Lung (tissue), 12 donors: ENCODE data around the gene ZNF593OS. TPM values are rescaled to one million over a fixed set of nuclear protein-coding genes. Genes with fewer than 3 reads are reported as not detected.

ENCODE experiments used
- ATAC-seq: fragments of 200-7000 bp; cut with Tn5 transposase; one replicate; pipeline ENCODE4 v1.9.1; 2020; ENCODE audit warnings: moderate number of reproducible peaks; ENCODE audit not compliant: insufficient read depth, low FRiP score
- DNase-seq, 3 donors: peaks; one replicate each; pipeline ENCODE4 v3.0.0-alpha.2; 2013 to 2017
- H3K27ac ChIP-seq, 2 donors: one replicate each; pipeline ENCODE4 v1.5.1; 2013; ENCODE audit warnings: mild to moderate bottlenecking in 2 of 2, moderate library complexity in 2 of 2, control low read depth in 1 of 2, inconsistent platforms in 1 of 2, low read depth in 1 of 2, low read length in 1 of 2
- H3K27me3 ChIP-seq, 3 donors: one replicate each; pipeline ENCODE4 v1.5.1; 2013; ENCODE audit warnings: low read length in 2 of 3; ENCODE audit not compliant: control insufficient read depth in 3 of 3, insufficient read depth in 3 of 3
- H3K36me3 ChIP-seq, 4 donors: one replicate each; pipeline ENCODE4 v1.5.1; 2013; ENCODE audit warnings: low read length in 4 of 4, mild to moderate bottlenecking in 1 of 4, moderate library complexity in 1 of 4; ENCODE audit not compliant: control insufficient read depth in 4 of 4, insufficient read depth in 4 of 4
- H3K4me1 ChIP-seq, 5 donors: one replicate each; pipeline ENCODE4 v1.5.1; 2013; ENCODE audit warnings: low read length in 5 of 5, mild to moderate bottlenecking in 2 of 5, moderate library complexity in 1 of 5; ENCODE audit not compliant: control insufficient read depth in 5 of 5, insufficient read depth in 5 of 5
- H3K4me3 ChIP-seq: one replicate; pipeline ENCODE4 v1.5.1; 2013; ENCODE audit warnings: mild to moderate bottlenecking, control low read depth, moderate library complexity
- H3K9ac ChIP-seq, 2 donors: one replicate each; pipeline ENCODE4 v1.5.1; 2013; ENCODE audit warnings: low read length in 2 of 2, control low read depth in 1 of 2; ENCODE audit not compliant: insufficient read depth in 1 of 2
- H3K9me3 ChIP-seq, 4 donors: one replicate each; pipeline ENCODE4 v1.5.1; 2013; ENCODE audit warnings: low read length in 3 of 4, mild to moderate bottlenecking in 1 of 4, moderate library complexity in 1 of 4; ENCODE audit not compliant: control insufficient read depth in 4 of 4, insufficient read depth in 3 of 4
- CTCF ChIP-seq: IDR thresholded peaks from 2 replicates; pipeline ENCODE4 v1.5.1; 2012; ENCODE audit warnings: mild to moderate bottlenecking; ENCODE audit errors: control extremely low read depth, extremely low read depth
- WGBS, 2 donors: extraction: QIAGEN DNeasy Blood & Tissue Kit; methylation state at CpG; one replicate each; pipeline ENCODE4 v1.1.7; 2013; 5-methylcytosine and 5-hydroxymethylcytosine counted together
- polyA plus RNA-seq, 2 donors: library from polyadenylated mRNA; stranded (reverse); fragments of 200-250 nt; gene quantifications; one replicate each; pipeline ENCODE4 v1.2.1, GENCODE V29; 2013
- total RNA-seq, 2 donors: library from RNA; depleted of rRNA in 1 of 2; stranded (reverse); fragments of >200 nt in 1 of 2; gene quantifications; one replicate each; pipeline ENCODE4 v1.2.1, GENCODE V29; 2014 to 2021
- donor health status: control.
- donor health status: control.
- donor health status: Bipolar disorder and iron deficiency.
- donor health status: healthy.
- donor health status: DM: yes; HTN: yes; CAD: no.

Gene ZNF593OS
- total and polyA plus RNA-seq, 4 donors, result 0.29 to 0.65 TPM; not detected in 2

DNA sequence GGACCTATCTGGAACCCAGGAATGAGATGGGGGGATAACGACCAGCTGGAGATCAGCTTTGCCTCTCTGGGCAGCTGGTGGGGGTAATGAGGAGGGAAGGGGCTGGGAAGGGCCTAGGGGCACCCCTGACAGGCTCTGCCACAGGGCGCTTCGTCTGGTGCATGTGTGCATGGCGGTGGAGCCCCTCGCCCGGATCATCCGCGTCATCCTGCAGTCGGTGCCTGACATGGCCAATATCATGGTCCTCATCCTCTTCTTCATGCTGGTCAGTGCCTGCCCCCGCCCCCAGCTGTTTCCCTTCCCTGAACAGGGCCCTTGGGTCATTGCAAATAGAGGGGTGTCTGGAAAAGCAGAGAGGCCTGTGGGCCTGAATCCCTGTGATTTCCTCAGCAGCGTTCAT lies 26.2 kb upstream of the ZNF593OS start:
- ATAC-seq, result no peak
- no peak for DNase-seq
- Histone ChIP-seq H3K27me3 (no peaks in the 10 kb centered on the region), H3K36me3 (no peaks in the 10 kb centered on the region), H3K9ac (no peak overlapping the region), H3K4me1 (peaks cover 0 to 7% (median 0%) of the 10 kb centered on the region in 5 donors), H3K9me3 (no peaks in the 10 kb centered on the region), H3K4me3 (no peak overlapping the region), H3K27ac (no peak overlapping the region)
- 93 to 94% methylated on average over 11 of the region's 11 CpGs for whole genome bisulfite sequencing, 2 donors
- no peak for TF ChIP-seq CTCF

DNA sequence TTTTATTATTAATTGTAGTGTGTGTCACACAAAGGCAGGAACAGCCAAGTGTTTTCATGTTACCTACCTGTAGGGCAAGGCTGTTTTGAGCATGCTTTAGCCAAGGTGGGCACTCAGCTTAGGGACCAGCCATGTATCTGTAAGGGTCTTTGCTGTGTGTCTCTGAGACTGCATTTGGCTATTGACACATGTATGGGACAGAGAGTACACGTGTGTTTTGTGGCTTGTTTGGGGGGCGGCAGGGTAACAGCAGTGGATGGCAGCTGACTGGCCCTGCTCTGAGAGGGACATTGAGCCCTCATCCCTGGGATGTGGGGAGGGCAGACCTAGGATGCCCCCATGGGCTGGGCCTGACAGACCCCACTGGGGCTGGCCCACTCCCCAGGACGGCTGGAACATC lies 25.7 kb upstream of the ZNF593OS start:
- no peak for TF ChIP-seq CTCF
- Histone ChIP-seq H3K27ac (no peak overlapping the region), H3K9me3 (no peaks in the 10 kb centered on the region), H3K9ac (no peak overlapping the region), H3K36me3 (no peaks in the 10 kb centered on the region), H3K4me3 (no peak overlapping the region), H3K4me1 (peaks cover 0 to 7% (median 0%) of the 10 kb centered on the region in 5 donors), H3K27me3 (no peaks in the 10 kb centered on the region)
- no peak for DNase-seq
- ATAC-seq, result no peak
- WGBS, 2 donors, result 90 to 95% methylated on average over 3 of the region's 3 CpGs

DNA sequence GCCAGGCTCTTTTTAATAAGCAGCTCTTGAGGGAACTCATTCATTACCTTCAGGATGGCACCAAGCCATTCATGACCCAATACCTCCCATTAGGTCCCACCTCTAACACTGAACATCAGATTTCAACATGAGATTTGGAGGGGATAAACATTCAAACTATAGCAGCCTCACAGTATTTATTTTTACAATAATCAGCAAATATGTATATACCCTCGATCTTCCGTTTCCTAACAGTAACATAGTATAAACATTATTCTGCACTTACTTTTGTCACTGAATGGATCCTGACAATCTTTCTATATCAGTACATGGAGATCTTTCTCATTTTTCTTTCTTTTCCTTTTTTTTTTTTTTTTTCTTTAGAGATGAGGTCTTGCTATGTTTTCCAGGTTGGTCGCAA lies 24.2 kb upstream of the ZNF593OS start:
- H3K9me3 ChIP-seq, result no peaks in the 10 kb centered on the region
- WGBS, 2 donors, result 65 to 93% methylated on average over 3 of the region's 3 CpGs
- no peak for TF ChIP-seq CTCF

DNA sequence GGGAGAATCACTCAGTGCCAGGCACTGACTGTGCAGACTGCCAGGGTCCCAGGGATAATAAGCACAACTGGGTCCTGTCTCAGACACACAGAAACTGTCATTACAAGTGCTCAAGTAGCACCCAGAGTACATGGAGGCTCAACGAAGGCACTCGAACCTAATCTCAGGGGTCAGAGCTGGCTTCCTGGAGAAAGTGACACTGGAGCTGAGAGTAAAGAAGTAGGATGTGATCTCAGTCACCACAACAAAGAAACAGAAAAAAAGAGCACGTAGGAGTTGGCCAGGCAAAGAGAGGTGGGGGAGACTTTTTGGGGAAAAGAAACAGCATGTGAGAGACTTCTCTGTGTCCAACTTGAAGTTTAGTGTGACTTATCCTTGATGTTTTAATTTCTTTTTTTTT lies 20.1 kb upstream of the ZNF593OS start:
- DNase-seq, result no peak
- Histone ChIP-seq H3K4me3 (no peak overlapping the region), H3K4me1 (no peaks in the 10 kb centered on the region), H3K27ac (no peak overlapping the region), H3K9me3 (no peaks in the 10 kb centered on the region), H3K36me3 (peaks cover 0 to 2% (median 0%) of the 10 kb centered on the region in 4 donors), H3K27me3 (no peaks in the 10 kb centered on the region), H3K9ac (no peak overlapping the region)
- 29 to 44% methylated on average over 3 of the region's 3 CpGs for WGBS, 2 donors
- ATAC-seq, result no peak
- TF ChIP-seq CTCF, result no peak

More for the DNA sequence above, 24.2 kb upstream of the ZNF593OS start:
- Histone ChIP-seq H3K27me3 (no peaks in the 10 kb centered on the region), H3K4me3 (no peak overlapping the region), H3K27ac (no peak overlapping the region), H3K36me3 (no peaks in the 10 kb centered on the region), H3K4me1 (peaks cover 0 to 1% (median 0%) of the 10 kb centered on the region in 5 donors), H3K9ac (no peak overlapping the region)
- DNase-seq (no peak), ATAC-seq (no peak)
